H9 (cell line): Measurements from ENCODE around the gene RBM7. TPM values are rescaled to one million over a fixed set of nuclear protein-coding genes. Genes with fewer than 3 reads are reported as not detected.

Experiments
- DNase-seq: peaks from one replicate; pipeline ENCODE4 v3.0.0-alpha.2; 2017
- H2AFZ ChIP-seq: one replicate; pipeline ENCODE4 v1.6.1; 2013; ENCODE audit warnings: mild to moderate bottlenecking, low read length, control low read depth, moderate library complexity
- H2AK5ac ChIP-seq: 2 replicates; pipeline ENCODE4 v1.6.1; 2013; ENCODE audit warnings: low read length, control low read depth, mixed read lengths; ENCODE audit not compliant: insufficient read length
- H2BK120ac ChIP-seq: one replicate; pipeline ENCODE4 v1.6.1; 2013; ENCODE audit warnings: low read depth, mild to moderate bottlenecking, low read length, control low read depth, inconsistent platforms; ENCODE audit not compliant: poor library complexity, severe bottlenecking
- H2BK12ac ChIP-seq: 2 replicates; pipeline ENCODE4 v1.6.1; 2013; ENCODE audit warnings: low read length, control low read depth, mixed read lengths, low read depth; ENCODE audit not compliant: insufficient read length
- H2BK15ac ChIP-seq: 2 replicates; pipeline ENCODE4 v1.6.1; 2013; ENCODE audit warnings: low read depth, low read length, control low read depth
- H2BK20ac ChIP-seq: one replicate; pipeline ENCODE4 v1.6.1; 2013; ENCODE audit warnings: low read depth, mild to moderate bottlenecking, low read length, control low read depth, inconsistent platforms; ENCODE audit not compliant: poor library complexity, severe bottlenecking
- H2BK5ac ChIP-seq: 2 replicates; pipeline ENCODE4 v1.6.1; 2013; ENCODE audit warnings: low read length, control low read depth, mixed read lengths; ENCODE audit not compliant: insufficient read length
- H3K14ac ChIP-seq: 2 replicates; pipeline ENCODE4 v1.6.1; 2013; ENCODE audit warnings: low read length, control low read depth; ENCODE audit not compliant: insufficient read depth
- H3K18ac ChIP-seq: 2 replicates; pipeline ENCODE4 v1.6.1; 2013; ENCODE audit warnings: low read depth, mild to moderate bottlenecking, mixed read lengths, low read length, control low read depth; ENCODE audit not compliant: insufficient read length
- H3K23ac ChIP-seq: 2 replicates; pipeline ENCODE4 v1.6.1; 2013; ENCODE audit warnings: low read length, control low read depth, mixed read lengths, low read depth; ENCODE audit not compliant: insufficient read length
- H3K23me2 ChIP-seq: 2 replicates; pipeline ENCODE4 v1.6.1; 2013; ENCODE audit warnings: low read depth, mild to moderate bottlenecking, mixed read lengths, low read length, control low read depth; ENCODE audit not compliant: insufficient read length, poor library complexity, severe bottlenecking
- H3K27ac ChIP-seq: 2 replicates; pipeline ENCODE4 v1.5.1; 2013; ENCODE audit warnings: low read length, control low read depth, mixed read lengths, low read depth; ENCODE audit not compliant: insufficient read length
- H3K27me3 ChIP-seq: 2 replicates; pipeline ENCODE4 v1.6.1; 2013; ENCODE audit warnings: low read length, control low read depth, inconsistent platforms; ENCODE audit not compliant: insufficient read depth
- H3K4ac ChIP-seq: 2 replicates; pipeline ENCODE4 v1.6.1; 2013; ENCODE audit warnings: low read depth, mild to moderate bottlenecking, control low read depth, inconsistent platforms, low read length, moderate library complexity
- H3K4me1 ChIP-seq: 2 replicates; pipeline ENCODE4 v1.6.1; 2013; ENCODE audit warnings: low read length, control low read depth, inconsistent platforms; ENCODE audit not compliant: insufficient read depth
- H3K4me2 ChIP-seq: 2 replicates; pipeline ENCODE4 v1.6.1; 2013; ENCODE audit warnings: low read length, control low read depth, mixed read lengths; ENCODE audit not compliant: insufficient read length, insufficient read depth
- H3K56ac ChIP-seq: 2 replicates; pipeline ENCODE4 v1.6.1; 2013; ENCODE audit warnings: low read depth, mild to moderate bottlenecking, mixed read lengths, low read length, control low read depth; ENCODE audit not compliant: insufficient read length
- H3K79me1 ChIP-seq: 2 replicates; pipeline ENCODE4 v1.6.1; 2013; ENCODE audit warnings: low read depth, mild to moderate bottlenecking, moderate library complexity, low read length, control low read depth, inconsistent platforms; ENCODE audit not compliant: insufficient read depth, poor library complexity, severe bottlenecking
- H3K79me2 ChIP-seq: 2 replicates; pipeline ENCODE4 v1.6.1; 2013; ENCODE audit warnings: low read length, control low read depth, inconsistent platforms; ENCODE audit not compliant: insufficient read depth
- H3K9ac ChIP-seq: 2 replicates; pipeline ENCODE4 v1.6.1; 2013; ENCODE audit warnings: low read length, control low read depth, mixed read lengths; ENCODE audit not compliant: insufficient read length; ENCODE audit errors: extremely low read depth
- H3K9me3 ChIP-seq: one replicate; pipeline ENCODE4 v1.6.1; 2013; ENCODE audit warnings: low read depth, low read length, inconsistent platforms; ENCODE audit not compliant: control insufficient read depth
- H3T11ph ChIP-seq: one replicate; pipeline ENCODE4 v1.6.1; 2013; ENCODE audit warnings: mild to moderate bottlenecking, low read length, control low read depth, inconsistent platforms
- H4K20me1 ChIP-seq: one replicate; pipeline ENCODE4 v1.6.1; 2013; ENCODE audit not compliant: control insufficient read depth, insufficient read length, insufficient read depth
- H4K5ac ChIP-seq: 2 replicates; pipeline ENCODE4 v1.6.1; 2013; ENCODE audit warnings: low read depth, mild to moderate bottlenecking, mixed read lengths, low read length, control low read depth; ENCODE audit not compliant: insufficient read length
- H4K8ac ChIP-seq: replicated peaks from 2 replicates; pipeline ENCODE4 v1.6.1; 2013; ENCODE audit warnings: low read length, control low read depth, mixed read lengths, low read depth; ENCODE audit not compliant: insufficient read length
- H4K91ac ChIP-seq: 2 replicates; pipeline ENCODE4 v1.6.1; 2013; ENCODE audit warnings: low read depth, mild to moderate bottlenecking, moderate library complexity, mixed read lengths, low read length, control low read depth; ENCODE audit not compliant: insufficient read length
- H3K27ac Mint-ChIP-seq, 3 experiments: 2 replicates in 2 of 3; 3 replicates in 1 of 3; pipeline ENCODE4 v1.8.0; 2020 to 2021; ENCODE audit warnings: mixed read lengths in 3 of 3, mild to moderate bottlenecking in 1 of 3, moderate library complexity in 1 of 3
- H3K27me3 Mint-ChIP-seq: 2 replicates; pipeline ENCODE4 v1.8.0; 2021; ENCODE audit warnings: low read depth, mild to moderate bottlenecking, moderate library complexity, mixed read lengths
- H3K36me3 Mint-ChIP-seq, 3 experiments: 2 replicates in 2 of 3; 3 replicates in 1 of 3; pipeline ENCODE4 v1.8.0; 2020 to 2021; ENCODE audit warnings: low read depth in 3 of 3, mixed read lengths in 3 of 3; ENCODE audit not compliant: insufficient read depth in 1 of 3
- H3K4me1 Mint-ChIP-seq, 2 experiments: 2 replicates each; pipeline ENCODE4 v1.8.0; 2020; ENCODE audit warnings: mixed read lengths in 2 of 2
- H3K4me3 Mint-ChIP-seq, 2 experiments: 2 replicates in 1 of 2; 3 replicates in 1 of 2; pipeline ENCODE4 v1.8.0; 2020 to 2021; ENCODE audit warnings: mild to moderate bottlenecking in 2 of 2, mixed read lengths in 2 of 2, moderate library complexity in 1 of 2
- H3K9me3 Mint-ChIP-seq, 2 experiments: 2 replicates in 1 of 2; 3 replicates in 1 of 2; pipeline ENCODE4 v1.8.0; 2020; ENCODE audit warnings: mild to moderate bottlenecking in 2 of 2, mixed read lengths in 2 of 2, moderate library complexity in 1 of 2
- CTCF ChIP-seq: fragments of 200-600 bp; sonication (generic); conservative IDR thresholded peaks from 3 replicates; pipeline ENCODE4 v1.8.0; 2021; ENCODE audit warnings: antibody characterized with exemption, mild to moderate bottlenecking
- WGBS: extraction: QIAGEN DNeasy Blood & Tissue Kit; methylation state at CpG from one replicate; pipeline ENCODE4 v1.1.7; 2013; ENCODE audit warnings: missing lambda C conversion rate, low lambda C conversion rate, mixed read lengths; ENCODE audit not compliant: insufficient read length; ENCODE audit errors: extremely low coverage; 5-methylcytosine and 5-hydroxymethylcytosine counted together
- total RNA-seq: library from RNA; stranded (reverse); gene quantifications from 2 replicates; pipeline ENCODE4 v1.2.1, GENCODE V29; 2021

Gene RBM7
- total RNA-seq, 1 experiment from 2014 or later = 56.4 TPM

- Histone ChIP-seq H4K91ac (no peak overlapping the region), H3T11ph (no peak overlapping the region), H2AK5ac (no peak overlapping the region), H3K4ac (no peak overlapping the region), H2AFZ (no peak overlapping the region), H4K5ac (no peak overlapping the region), H2BK15ac (no peak overlapping the region), H4K20me1 (no peaks in the 10 kb centered on the region), H3K56ac (no peak overlapping the region), H3K18ac (no peak overlapping the region), H3K79me1 (no peaks in the 10 kb centered on the region), H3K4me1 (peaks cover under 1% of the 10 kb centered on the region; the same call in 1 of the 2 replicates), H2BK12ac (no peak overlapping the region), H3K9ac (no peak overlapping the region), H2BK5ac (no peak overlapping the region), H2BK120ac (no peak overlapping the region), H3K4me2 (no peak overlapping the region), H3K79me2 (no peaks in the 10 kb centered on the region), H3K23me2 (no peaks in the 10 kb centered on the region), H3K9me3 (no peaks in the 10 kb centered on the region), H3K23ac (no peak overlapping the region), H3K27ac (no peak overlapping the region), H3K27me3 (no peaks in the 10 kb centered on the region), H2BK20ac (no peak overlapping the region), H4K8ac (no peak overlapping the region), H3K14ac (no peak overlapping the region)
- WGBS = no CpG with 5 or more reads among the region's 4 CpGs
- no peak for TF ChIP-seq CTCF
- Mint-ChIP-seq H3K36me3 (peaks cover 0 to 9% (median 0%) of the 10 kb centered on the region in 3 experiments; a peak in 2 of 7 replicates), H3K9me3 (no peaks in the 10 kb centered on the region), H3K4me3 (no peak overlapping the region), H3K27ac (no peak overlapping the region), H3K27me3 (no peaks in the 10 kb centered on the region), H3K4me1 (peaks cover 11 to 13% of the 10 kb centered on the region in 2 experiments)
- no peak for DNase-seq
These were observed 32.9 kb downstream of the RBM7 start for GRCh38 chr11:114433376-114433775.
